GM12891 (cell line): ENCODE results near the gene ARID1B.
"Not testable (repeated sequence)": the region's sequence is repeated elsewhere in the genome, so short reads cannot be mapped to it uniquely, and the experiment has no call there.

Experiments
- DNase-seq: peaks from one replicate; pipeline ENCODE4 v3.0.0; 2011; ENCODE audit warnings: low spot score; ENCODE audit not compliant: insufficient read length
- FAIRE-seq: peaks from 2 replicates; lab custom pipeline; 2011; peaks lifted over from hg19 to GRCh38; lab: Jason Lieb, UNC
- PAX5 ChIP-seq: IDR thresholded peaks from 2 replicates; pipeline ENCODE4 v1.6.1; 2011; ENCODE audit warnings: low read length, moderate library complexity, mild to moderate bottlenecking; ENCODE audit not compliant: insufficient read depth, severe bottlenecking
- POLR2A ChIP-seq: IDR thresholded peaks from 2 replicates; pipeline ENCODE4 v1.6.1; 2011; ENCODE audit warnings: low read depth, low read length, control low read depth
- POLR2AphosphoS5 ChIP-seq: IDR thresholded peaks from 2 replicates; pipeline ENCODE4 v1.6.1; 2011; ENCODE audit warnings: low read depth, low read length, control low read depth
- POU2F2 ChIP-seq: IDR thresholded peaks from 2 replicates; pipeline ENCODE4 v1.6.1; 2011; ENCODE audit warnings: low read depth, mild to moderate bottlenecking, control low read depth, low read length, moderate library complexity
- SPI1 ChIP-seq: IDR thresholded peaks from 2 replicates; pipeline ENCODE4 v1.6.1; 2011; ENCODE audit warnings: low read depth, low read length, control low read depth
- TAF1 ChIP-seq: IDR thresholded peaks from 2 replicates; pipeline ENCODE4 v1.6.1; 2011; ENCODE audit warnings: low read depth, low read length, control low read depth

ARID1B gene

DNA sequence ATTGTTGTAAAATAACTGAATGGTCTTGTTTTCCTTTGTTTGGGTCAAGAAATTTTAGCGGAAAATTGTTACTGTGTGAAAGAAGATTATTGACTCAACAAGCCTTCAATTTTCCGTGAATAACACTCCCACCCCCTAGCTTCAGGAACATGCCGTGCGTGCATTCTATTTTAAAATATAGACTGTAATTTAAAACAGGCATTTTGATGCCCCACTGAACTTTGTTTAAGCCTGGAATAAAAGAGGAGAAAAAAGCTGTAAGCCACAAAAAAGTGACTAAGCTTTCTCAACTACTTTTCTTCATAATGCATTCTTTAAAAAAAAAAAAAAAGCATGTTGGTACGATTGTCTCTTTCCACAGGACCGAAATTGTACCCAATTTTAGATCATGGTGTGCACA is 166.0 kb downstream of the ARID1B start:
- no peak for FAIRE-seq
- no peak for TF ChIP-seq TAF1
- DNase-seq: no peak

DNA sequence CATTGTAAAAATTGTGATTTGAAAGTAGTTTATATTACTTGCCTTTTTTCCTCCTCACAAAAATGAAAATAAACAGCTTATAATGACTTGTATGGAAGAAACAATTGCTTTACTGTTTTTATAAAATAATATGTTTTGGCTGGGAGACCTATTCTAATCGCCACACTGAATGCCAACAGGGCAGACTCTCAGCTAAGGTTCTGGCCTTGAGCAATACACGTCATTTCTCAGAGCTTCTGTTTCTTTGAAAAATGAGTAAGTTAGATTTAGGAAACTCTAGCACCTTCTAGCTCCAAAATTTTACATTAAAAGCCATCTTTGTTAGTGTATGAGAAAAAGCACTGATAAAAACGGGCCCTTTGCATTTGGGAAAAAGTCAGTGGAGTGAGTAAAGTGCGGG is 166.6 kb downstream of the ARID1B start:
- FAIRE-seq (no peak), DNase-seq (no peak)
- no peak for TF ChIP-seq POLR2A
- no peak for TF ChIP-seq PAX5
- TF ChIP-seq POLR2AphosphoS5: no peak
- no peak for TF ChIP-seq SPI1
- TF ChIP-seq POU2F2: no peak
- TF ChIP-seq TAF1: no peak

DNA sequence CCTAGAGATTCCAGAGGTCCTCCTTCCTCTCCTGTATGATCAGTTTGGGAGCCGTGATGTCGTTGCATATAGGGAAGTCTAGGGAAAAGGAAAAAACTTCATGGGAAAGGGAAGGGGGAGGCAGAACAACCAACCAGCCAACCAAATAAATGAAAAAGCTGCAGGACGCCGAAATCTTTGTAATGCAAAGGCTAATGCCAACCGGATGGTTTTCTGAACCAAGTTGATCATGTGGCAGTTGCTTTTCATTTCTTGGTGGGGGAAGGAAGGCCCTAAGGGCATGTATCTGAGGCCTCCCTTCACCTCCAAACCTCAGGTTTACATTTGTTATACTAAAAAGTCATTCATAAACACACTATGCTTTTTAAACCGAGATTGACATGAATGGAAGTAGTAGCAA is 167.2 kb downstream of the ARID1B start:
- FAIRE-seq: no peak
- TF ChIP-seq POLR2A: no peak
- TF ChIP-seq POLR2AphosphoS5: no peak
- no peak for TF ChIP-seq TAF1
- TF ChIP-seq POU2F2: no peak
- no peak for TF ChIP-seq SPI1
- no peak for TF ChIP-seq PAX5

DNA sequence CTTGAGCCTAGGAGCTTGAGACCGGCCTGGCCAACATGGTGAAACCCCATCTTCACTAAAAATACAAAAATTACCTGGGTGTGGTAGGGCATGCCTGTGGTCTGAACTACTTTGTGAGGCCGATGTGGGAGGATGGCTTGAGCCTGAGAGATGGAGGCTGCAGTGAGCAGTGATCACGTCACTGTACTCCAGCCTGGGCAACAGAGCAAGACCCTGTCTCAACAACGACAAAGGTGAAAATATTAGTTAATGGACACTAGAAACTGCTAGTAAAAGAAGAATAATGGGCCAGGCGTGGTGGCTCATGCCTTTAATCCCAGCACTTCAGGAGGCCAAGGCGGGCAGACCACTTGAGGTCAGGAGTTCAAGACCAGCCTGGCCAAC is 168.6 kb downstream of the ARID1B start:
- FAIRE-seq, DNase-seq: not testable (repeated sequence)

More for the DNA sequence above, 167.2 kb downstream of the ARID1B start:
- DNase-seq: no peak

DNA sequence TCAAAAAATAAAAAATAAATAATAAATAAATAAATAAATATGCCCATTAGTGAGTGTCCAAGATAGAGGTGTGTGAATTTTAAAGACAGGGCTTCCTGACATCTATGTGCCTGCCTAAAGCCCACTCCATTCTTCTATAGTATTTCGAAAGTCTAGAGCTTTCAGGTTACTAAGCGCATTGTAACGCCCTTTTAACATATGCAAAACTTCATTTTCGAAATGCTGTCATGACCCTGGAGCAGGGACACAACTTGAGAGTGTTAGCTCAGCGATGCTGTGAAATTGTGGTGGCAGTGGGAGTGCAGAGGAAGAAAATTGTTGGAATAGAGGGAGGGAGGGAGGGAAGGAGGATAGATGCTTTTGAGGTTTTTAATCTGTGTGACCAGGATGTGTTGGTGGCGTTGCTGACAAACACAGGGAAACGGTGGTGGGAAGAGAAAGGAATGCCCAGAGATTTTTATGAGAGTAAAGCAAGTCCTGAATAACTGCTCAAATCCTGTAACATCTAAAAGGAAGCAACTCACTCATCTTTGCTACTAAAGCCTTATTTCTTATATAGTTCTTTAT is 169.3 kb downstream of the ARID1B start:
- DNase-seq (no peak), FAIRE-seq (no peak)
- TF ChIP-seq TAF1 (no peak), POLR2A (no peak), POU2F2 (no peak), PAX5 (no peak), SPI1 (no peak), POLR2AphosphoS5 (no peak)

DNA sequence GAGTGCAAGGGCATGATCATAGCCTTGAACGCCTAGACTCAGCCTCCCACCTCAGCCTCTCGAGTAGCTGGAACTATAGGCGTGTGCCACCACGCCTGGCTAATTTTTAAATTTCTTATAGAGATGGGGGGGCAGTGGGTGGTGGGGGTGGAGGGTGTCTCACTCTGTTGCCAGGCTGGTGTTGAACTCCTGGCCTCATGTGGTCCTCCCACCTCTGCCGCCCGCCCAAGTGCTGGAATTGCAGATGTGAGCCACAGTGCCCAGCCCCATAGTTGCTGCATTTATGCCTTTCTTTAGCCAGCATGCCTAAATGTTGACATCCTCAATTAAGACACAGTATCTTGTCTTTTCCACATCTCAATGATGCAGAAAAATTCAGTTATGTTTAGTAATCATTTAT is 171.1 kb downstream of the ARID1B start:
- FAIRE-seq (no peak), DNase-seq (no peak)
- TF ChIP-seq SPI1 (no peak), POLR2A (no peak), POLR2AphosphoS5 (no peak), TAF1 (no peak), POU2F2 (no peak), PAX5 (no peak)

DNA sequence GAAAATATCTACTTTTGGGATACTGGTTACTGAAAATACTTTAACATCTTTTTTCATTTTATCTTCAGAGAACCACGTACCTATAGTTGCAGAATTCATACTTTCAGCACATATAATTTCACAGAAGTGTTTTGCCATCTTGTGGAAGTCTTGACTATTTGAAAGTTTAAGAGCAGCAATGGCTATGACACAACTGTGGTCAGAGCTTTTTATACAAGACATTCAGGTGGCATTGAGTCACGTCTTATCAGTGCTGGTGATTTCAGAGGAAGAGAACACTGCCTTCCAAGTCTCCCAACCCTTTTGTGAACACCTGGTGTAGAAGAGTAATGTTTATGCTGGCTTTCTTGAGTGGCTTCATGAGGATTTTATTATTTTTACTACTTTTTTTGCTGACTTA is 171.6 kb downstream of the ARID1B start:
- no peak for TF ChIP-seq POLR2AphosphoS5
- FAIRE-seq (no peak), DNase-seq (no peak)

DNA sequence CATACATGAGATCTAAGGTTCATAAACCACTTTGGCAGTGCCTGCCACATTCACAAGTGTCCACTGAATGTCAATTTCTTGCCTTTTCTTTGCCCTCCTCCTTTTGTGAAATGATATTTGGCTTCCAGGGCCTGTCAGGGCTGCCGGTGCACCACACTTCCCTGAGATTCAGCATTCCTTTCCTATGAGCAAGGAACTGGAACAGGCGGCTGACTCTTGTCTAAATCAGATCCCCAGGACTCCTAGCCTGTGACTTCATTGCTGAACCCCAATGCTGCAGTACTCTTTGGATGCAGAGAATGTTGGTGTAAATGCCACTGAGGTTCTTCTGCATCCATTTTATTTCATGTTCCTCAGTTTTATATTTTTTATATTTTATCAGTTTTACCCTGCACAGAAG is 172.2 kb downstream of the ARID1B start:
- DNase-seq: no peak
- peak; percentile 9 for FAIRE-seq
- TF ChIP-seq POLR2AphosphoS5 (no peak), PAX5 (no peak)

DNA sequence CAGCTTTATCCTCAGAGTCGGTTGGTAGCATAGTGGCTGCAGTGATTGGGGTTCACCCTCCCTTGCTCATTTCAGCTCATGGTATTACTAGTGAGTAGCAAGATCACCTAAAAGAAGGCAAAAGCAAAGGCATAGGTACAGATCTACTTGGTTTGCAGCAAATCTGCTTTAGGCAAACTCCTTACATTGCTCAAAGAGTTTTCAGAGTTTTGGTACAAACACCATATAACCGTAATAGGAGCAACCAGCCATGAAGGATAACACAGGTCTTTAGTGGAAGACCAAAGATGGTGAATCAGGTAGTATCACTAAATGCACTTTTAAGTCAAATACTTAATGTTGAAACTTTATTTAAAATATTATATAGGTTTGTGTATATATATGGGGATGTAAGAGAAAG is 172.9 kb downstream of the ARID1B start:
- DNase-seq (no peak), FAIRE-seq (no peak)
- TF ChIP-seq TAF1 (no peak), POLR2AphosphoS5 (no peak), SPI1 (no peak), POU2F2 (no peak), PAX5 (no peak)

DNA sequence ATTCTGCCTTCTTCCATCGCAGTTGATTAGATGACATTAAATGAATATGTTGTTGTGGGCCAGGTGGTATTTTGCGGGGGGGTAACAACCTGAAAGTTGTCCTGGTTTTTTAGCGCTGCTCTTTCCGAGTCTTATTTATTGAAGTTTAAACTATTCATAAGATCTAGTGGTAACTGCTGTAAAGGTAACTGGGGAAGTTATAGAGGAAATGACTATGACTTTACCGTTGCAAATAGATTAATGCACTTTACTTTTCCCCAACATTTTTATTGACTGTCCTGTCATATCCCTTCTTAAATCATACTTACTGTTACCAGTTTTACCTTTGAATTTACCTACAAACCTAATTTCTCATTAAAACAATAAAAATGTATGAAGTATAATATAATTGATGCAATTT is 173.4 kb downstream of the ARID1B start:
- TF ChIP-seq POLR2AphosphoS5 (no peak), SPI1 (no peak), TAF1 (no peak), POU2F2 (no peak)
- FAIRE-seq (no peak), DNase-seq (no peak)

DNA sequence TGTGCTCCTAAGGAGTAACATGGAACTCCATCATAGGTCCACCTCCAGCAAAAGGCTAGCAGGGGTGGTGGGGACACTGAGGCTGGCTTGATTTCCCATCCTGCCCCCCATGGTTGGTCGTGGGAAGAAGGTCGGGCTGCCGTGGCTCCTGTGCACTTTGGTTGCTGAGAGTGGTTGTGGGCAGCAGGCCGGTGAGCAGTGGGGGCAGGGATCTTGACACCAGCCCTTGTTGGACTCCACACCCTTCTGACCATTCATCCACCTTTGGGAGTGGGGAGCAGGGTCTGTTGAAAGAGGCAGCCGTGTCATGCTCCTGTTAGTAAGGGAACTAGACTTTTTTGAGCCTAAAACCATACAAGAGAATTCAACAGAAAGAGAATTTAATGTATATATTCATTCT is 175.2 kb downstream of the ARID1B start:
- FAIRE-seq: peak; percentile 51
- TF ChIP-seq TAF1 (no peak), POU2F2 (no peak), PAX5 (no peak), POLR2AphosphoS5 (no peak), POLR2A (no peak), SPI1 (no peak)
- no peak for DNase-seq

DNA sequence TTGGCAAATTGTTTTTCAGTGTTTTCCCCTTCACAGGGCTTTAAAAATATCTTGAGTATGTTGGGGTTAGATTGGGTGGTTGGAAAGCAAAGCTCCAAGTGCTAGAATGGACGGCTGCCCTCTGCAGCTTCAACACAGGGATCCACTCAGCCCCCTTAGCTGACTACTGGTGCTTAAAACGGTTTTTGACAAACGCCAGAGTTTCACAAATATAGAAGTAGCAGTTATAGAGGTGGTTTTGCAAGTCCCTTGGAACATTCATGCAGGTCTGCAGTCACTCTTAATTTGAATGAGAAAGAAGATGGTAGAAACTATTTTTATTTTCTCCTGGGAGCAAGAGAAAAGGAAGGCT is 175.9 kb downstream of the ARID1B start:
- TF ChIP-seq PAX5 (no peak), TAF1 (no peak), SPI1 (no peak), POLR2AphosphoS5 (no peak), POU2F2 (no peak), POLR2A (no peak)
- DNase-seq (no peak), FAIRE-seq (peak; percentile 35)
